Tongue (tissue), 2 donors: ENCODE data around the gene STPG3. TPM values are rescaled to one million over a fixed set of nuclear protein-coding genes. Genes with fewer than 3 reads are reported as not detected.

Experiments
- DNase-seq: peaks from one replicate; pipeline ENCODE4 v3.0.0-alpha.2; 2015
- total RNA-seq: library from RNA; depleted of rRNA; stranded (reverse); fragments of >200 nt; gene quantifications from one replicate; pipeline ENCODE4 v1.2.3, GENCODE V29; 2014

The STPG3 gene
- not detected for total RNA-seq

GRCh38 chr9:137251194-137251461 lies at the start of gene STPG3:
TSS of gene STPG3 (plus strand) at chr9:137251286. CDS start at chr9:137251287, 1 bp downstream.
- DNase-seq, result no peak

DNA sequence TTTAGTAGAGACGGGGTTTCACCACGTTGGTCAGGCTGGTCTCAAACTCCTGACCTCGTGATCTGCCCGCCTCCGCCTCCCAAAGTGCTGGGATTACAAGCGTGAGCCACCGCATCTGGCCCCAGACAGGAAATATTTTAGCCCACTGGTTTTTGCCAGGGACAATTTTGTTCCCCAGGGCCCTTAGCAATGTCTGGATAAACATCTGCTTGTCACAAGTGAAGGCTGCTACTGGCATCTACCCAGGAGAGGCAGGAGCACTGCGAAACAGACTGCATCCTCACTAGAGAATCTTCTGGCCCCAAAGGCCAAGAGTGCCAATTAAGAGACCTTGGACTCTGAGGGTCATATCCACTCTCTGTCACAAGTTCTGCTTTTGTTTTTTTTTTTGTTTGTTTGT lies 48.1 kb upstream of the STPG3 start:
- no peak for DNase-seq

DNA sequence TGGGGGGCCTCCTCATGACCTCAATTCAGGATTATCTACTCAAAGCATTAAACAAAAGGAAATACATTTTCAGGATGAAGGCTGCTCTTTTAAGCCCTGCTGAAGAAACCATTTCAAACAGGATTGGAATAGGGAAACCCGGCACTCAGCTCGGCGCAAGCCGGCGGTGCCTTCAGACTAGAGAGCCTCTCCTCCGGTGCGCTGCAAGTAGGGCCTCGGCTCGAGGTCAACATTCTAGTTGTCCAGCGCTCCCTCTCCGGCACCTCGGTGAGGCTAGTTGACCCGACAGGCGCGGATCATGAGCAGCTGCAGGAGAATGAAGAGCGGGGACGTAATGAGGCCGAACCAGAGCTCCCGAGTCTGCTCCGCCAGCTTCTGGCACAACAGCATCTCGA lies 46.4 kb upstream of the STPG3 start:
- DNase-seq, result no peak

- DNase-seq, result peak; percentile 95
Measured at GRCh38 chr9:137205126-137206069, 45.7 kb upstream of the STPG3 start, which contains the start of the genes NDOR1 and TMEM203. TSS of gene NDOR1 (plus strand) at chr9:137205700. CDS start at chr9:137205778, 78 bp downstream. TSS of gene TMEM203 (minus strand) at chr9:137205648. CDS start at chr9:137205414, 234 bp downstream.

- DNase-seq, result no peak
Measured at GRCh38 chr9:137206602-137207001, 44.5 kb upstream of the STPG3 start.

GRCh38 chr9:137211532-137211931 lies 39.6 kb upstream of the STPG3 start:
- no peak for DNase-seq

DNA sequence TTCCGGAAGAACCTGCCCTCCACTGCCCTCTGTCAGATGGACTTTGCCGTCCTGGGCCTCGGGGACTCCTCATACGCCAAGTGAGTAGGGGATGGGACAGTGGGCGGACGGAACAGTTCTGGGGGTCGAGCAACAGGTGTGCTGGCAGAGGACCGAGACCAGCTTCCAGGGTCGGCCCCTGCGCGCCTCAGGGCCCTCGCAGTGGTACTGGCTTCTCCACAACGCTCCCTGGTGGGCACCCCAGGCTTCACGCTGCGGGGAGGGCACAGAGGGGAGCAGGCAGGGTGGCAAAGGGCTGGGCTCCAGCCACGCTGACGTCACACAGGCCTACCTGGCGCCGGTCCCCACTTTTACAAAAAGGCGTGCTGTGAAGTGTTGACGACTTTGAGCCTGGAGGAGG lies 38.6 kb upstream of the STPG3 start:
- DNase-seq, result no peak

DNA sequence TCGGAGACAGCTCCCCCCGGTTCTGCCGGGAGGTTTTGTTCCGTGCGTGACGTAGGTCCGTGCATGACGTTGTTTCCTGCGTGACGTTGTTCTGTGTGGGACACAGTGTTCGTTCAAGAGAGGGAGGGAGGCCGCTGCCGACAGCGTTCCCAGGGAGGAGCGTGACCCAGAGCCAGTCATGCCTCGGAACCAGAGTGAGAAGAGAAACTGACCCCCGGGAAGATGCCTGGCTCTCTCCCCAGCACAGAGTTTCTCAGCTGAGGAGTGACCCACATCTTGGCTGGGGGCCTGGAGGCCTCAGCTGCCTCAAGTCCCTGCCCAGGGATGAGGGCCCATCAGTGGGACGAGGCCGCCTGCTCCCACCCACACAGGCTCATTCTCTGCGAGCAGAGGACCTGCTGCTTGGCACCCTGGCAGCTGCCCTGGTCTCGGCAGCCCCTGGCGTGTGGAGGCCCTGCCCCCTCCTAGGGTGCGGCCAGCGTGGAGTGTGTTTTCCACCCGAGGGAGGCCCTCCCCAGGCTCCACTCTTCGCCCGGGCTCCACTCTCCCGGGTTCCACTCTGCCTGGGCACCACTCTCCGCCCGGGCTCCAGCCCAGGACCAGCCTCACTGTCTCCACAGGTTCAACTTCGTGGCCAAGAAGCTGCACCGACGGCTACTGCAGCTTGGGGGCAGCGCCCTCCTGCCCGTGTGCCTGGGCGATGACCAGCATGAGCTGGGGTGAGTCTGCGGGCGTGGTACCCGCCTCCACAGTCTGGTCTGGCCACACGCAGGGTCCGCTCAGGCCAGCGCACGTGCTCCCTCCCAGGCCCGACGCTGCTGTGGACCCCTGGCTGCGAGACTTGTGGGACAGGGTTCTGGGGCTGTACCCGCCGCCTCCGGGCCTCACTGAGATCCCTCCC lies 37.7 kb upstream of the STPG3 start:
- no peak for DNase-seq

DNA sequence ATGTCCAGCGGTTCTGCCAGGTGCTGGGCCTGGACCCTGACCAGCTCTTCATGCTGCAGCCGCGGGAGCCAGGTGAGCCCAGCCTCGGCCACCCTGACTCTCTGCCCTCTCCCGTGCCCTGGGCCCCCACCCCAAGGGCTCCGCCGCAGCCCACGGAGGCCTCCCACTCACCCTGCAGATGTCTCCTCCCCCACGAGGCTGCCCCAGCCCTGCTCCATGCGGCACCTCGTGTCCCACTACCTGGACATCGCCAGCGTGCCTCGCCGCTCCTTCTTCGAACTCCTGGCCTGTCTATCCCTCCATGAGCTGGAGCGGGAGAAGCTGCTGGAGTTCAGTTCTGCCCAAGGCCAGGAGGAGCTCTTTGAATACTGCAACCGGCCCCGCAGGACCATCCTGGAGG lies 36.5 kb upstream of the STPG3 start:
- DNase-seq, result no peak

DNA sequence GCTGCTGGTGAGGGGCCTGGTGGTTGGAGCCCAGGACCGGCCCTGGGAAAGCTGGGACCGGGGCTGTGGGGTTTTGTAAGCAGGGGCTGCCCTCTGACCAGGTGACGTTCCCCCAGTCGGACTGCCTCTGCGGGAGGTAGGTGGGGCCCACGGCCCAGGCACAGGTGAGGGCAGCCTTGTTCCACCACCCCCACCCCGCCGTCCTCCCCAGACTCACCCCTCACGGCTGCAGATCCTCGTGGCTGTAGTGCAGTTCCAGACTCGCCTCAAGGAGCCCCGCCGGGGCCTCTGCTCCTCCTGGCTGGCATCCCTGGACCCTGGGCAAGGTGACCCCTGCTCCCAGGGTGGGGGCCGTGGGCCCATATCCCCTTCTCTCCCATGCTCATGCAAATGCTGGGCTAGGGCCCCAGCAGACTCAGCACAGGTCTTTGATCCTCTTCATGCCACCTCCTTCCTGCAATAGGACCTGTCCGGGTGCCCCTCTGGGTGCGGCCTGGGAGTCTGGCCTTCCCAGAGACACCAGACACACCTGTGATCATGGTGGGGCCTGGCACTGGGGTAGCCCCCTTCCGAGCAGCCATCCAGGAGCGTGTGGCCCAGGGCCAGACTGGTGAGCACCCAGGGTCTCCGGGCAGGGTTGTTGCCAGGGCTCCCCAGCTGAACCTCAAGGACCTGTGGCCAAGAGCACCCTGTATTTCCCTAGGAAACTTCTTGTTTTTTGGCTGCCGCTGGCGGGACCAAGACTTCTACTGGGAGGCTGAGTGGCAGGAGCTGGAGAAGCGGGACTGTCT lies 35.7 kb upstream of the STPG3 start:
- DNase-seq, result no peak

DNA sequence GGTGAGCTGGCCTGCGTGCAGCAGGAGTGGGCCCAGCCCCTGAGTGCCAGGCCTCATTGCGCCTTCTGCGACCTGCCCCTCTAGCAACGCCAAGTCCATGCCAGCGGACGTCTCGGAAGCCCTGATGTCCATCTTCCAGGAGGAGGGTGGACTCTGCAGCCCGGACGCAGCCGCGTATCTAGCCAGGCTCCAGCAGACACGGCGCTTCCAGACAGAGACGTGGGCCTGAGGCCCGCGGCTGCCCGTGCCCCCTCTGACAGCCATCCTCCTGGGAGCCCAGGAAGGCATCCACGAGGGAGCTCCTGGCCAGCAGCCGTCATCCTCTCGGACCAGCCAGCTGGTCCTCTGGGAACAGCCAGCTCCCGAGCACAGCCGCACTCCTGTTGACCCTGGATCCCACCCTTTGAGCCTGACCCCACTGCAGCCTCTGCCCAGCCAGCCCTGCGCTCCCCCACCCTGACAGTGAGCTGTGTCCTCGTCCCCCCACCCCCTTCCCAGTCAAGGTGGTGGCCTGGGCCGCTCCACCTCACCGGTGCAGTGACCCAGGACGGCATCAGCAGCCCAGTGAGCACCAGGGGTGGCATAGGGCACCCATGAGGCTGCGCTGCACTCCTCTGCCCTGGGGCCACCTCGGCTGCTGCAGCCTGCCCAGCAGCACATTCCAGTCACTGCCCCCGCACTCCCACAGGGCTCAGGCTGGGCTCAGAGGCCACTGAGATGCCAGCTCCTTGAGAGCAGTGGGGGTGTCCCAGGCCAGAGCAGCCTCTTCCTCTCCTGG lies 34.7 kb upstream of the STPG3 start:
- no peak for DNase-seq

DNA sequence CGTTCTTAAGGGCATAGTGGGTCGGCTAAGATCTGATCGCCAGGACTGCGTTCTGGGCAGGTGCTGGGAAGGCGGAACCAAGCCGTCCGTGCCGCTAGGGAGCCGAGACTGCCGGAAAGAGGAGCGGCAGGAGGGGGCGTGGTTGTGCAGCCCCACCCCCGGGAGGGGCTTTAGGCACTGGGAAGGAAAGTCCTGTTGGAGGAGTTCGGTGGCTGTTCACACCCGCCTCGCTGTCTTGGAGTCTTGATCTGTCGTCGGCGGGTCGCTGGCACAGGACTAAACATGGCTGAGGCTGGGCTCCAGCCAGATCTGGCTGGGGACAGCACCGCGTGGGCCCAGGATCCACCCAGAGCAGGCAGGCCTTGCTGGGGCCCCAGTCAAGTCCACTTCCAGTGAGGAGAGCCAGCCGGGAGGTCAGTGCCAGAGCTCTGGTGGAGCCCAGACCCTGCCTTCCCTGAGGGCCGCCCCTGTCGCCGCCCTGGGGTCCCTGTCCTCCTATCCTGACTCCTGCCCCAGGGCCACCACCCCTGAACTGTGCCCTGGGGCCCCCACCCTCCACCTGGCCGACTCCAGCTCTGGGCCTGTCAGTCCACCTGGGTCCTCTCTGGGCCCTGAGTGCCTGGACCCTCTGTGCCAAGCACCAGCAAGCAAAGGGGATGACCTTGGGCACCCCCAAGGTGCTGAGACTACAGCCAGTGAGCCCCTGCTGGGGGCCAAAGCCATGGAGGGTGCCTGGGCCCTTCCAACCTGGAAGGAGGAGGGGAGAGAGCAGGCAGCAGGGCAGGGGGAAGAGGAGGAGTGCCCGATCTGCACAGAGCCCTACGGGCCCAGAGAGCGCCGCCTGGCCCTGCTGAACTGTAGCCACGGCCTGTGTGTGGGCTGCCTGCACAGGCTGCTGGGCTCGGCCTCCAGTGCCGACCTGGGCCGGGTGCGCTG lies 33.5 kb upstream of the STPG3 start:
- no peak for DNase-seq

GRCh38 chr9:137218212-137218753 lies 32.8 kb upstream of the STPG3 start:
- no peak for DNase-seq

GRCh38 chr9:137218754-137219271 lies 32.3 kb upstream of the STPG3 start:
- no peak for DNase-seq

DNA sequence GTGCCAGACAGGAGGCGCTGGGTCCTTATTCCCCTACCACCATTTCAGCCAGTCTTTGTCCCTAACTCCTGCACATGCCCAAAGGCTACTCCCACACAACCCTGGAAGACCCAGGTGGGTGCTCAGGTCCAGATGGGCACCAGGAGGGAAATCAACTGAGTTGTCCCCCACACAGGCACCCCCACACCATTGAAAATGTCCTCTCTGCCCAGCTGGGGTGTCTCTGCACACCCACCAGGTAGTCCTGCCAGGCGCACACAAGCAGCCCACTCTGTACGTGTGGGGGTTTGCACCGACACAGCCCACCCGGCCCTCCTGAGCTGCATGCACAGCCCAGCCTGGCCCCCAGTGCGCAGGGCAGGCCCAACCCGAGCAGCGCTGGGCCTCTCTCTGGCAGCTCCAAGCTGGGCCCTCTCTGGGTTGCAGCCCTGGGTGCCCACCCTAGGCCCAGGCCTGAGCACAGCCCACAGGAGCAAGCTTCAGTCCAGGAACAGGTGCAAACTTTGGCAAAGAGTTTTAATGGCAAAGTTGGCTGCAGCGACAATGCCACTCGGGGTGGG lies 31.2 kb upstream of the STPG3 start:
- DNase-seq, result no peak

DNA sequence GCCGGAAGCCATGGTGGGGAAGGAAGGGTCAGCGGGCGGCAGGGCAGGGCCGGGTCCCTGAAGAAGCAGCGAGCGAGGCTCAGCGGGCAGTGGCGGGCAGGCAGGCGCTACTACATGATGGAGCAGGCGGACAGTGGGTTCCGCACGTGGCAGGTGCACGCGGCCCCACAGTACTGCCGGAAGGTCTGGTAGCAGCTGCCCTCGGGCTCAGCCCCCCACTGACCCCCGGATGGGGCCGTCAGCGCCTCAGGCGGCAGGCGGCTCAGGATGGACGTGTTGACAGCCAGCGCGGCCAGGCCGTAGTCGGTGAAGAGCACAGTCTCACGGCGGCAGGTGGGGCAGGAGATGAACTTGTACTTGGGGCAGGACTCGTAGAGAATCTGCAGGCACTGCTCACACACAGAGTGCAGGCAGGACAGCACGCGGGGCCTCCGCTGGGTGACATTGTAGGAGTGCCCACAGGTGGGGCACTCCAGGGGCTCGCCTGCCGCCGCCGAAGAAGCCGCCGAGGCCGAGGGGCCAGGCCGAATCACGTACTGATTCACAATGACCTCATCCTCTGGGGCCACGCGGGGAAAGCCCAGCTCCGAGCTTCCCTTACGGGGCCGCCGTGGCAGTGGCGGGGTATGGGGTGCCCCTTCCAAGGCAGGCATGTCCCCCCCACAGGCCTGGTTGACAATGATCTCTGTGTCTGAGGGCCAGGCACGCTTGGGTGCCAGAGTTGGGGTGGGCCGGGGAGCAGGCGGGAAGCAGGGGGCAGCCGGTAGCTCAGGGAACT lies 30.6 kb upstream of the STPG3 start:
- DNase-seq, result no peak

GRCh38 chr9:137221095-137221505 lies 30.0 kb upstream of the STPG3 start:
- no peak for DNase-seq

- DNase-seq, result no peak
Measured at GRCh38 chr9:137221506-137222111, 29.5 kb upstream of the STPG3 start.
